NT2/D1 (cell line): ENCODE results near the gene GNAI3.

Experiments used
- SUZ12 ChIP-seq: IDR thresholded peaks from 2 replicates; pipeline ENCODE4 v1.6.1; 2011; ENCODE audit not compliant: insufficient read length, insufficient read depth; ENCODE audit errors: extremely low read depth
- YY1 ChIP-seq: IDR thresholded peaks from 2 replicates; pipeline ENCODE4 v1.6.1; 2011; ENCODE audit not compliant: insufficient read length, insufficient read depth
- ZNF274 ChIP-seq: IDR thresholded peaks from 2 replicates; pipeline ENCODE4 v1.6.1; 2011; ENCODE audit warnings: mild to moderate bottlenecking, low read depth, low read length

DNA sequence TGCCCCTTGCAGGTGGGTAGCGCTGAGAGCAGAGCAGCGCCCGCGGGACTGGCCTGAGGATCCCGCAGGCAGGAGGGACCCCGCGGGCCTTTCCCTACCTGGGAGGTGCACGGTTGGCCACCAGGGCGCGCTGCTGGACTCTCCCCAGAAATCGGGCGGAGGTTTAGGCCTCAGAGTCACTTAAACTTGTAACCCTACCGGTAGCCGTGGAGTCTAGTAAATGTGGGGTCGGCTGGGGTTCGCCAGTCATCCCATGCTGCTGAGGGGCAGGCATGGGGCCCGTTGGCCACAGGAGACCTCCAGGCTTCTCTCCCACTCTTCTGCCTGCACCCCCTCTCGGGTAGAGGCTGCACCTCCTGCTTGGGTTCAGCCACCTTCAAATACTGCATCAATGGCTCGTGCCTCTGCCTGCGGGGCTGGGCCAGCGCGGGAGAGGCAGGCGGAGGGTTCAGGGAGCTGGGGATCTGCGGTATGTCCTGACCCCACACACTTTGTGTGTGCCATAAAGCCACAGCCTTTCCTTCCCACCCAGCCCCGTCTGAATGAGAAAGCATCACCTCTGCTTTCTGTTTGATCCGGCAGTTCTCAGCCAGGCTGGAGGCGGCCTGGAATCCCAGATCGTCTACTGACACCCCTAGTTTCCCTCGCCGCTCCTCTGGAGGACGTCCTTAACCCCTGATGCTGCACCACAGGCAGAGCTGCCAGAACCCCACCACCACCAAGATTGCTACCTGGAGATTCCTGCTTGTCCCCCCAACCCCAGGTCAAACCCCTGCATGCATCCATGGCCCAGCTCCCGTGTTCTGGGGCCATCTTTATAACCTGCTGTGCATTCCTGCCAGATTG lies 95.2 kb downstream of the GNAI3 start:
- no peak for TF ChIP-seq SUZ12
- TF ChIP-seq YY1: no peak
- TF ChIP-seq ZNF274: no peak
